GM12873 (cell line): ENCODE results near the gene MTCH2.

Experiments
- CTCF ChIP-seq: IDR thresholded peaks from 2 replicates; pipeline ENCODE4 v1.5.1; 2012; ENCODE audit warnings: low read depth, mild to moderate bottlenecking, moderate library complexity, low read length, control low read depth; ENCODE audit not compliant: insufficient read depth; ENCODE audit errors: missing control alignments

MTCH2 gene

GRCh38 chr11:47656260-47656885, 14.0 kb upstream of the MTCH2 start:
- no peak for TF ChIP-seq CTCF

- TF ChIP-seq CTCF, result no peak
These were observed 9.6 kb upstream of the MTCH2 start for GRCh38 chr11:47651818-47652469.

- no peak for TF ChIP-seq CTCF
These were observed 6.9 kb upstream of the MTCH2 start for GRCh38 chr11:47649276-47649675.

GRCh38 chr11:47646019-47646418, 3.7 kb upstream of the MTCH2 start:
- TF ChIP-seq CTCF, result no peak

- no peak for TF ChIP-seq CTCF
These were observed 3.1 kb upstream of the MTCH2 start for GRCh38 chr11:47645500-47645899.

GRCh38 chr11:47641600-47642098, 710 bp downstream of the MTCH2 start:
- no peak for TF ChIP-seq CTCF

GRCh38 chr11:47631473-47631872, 10.9 kb downstream of the MTCH2 start:
- TF ChIP-seq CTCF, result no peak
